Measurements from ENCODE around the gene RAD51B.

GRCh38 chr14:68735856-68736255, 916.3 kb downstream of the RAD51B start:
- no peak for TF ChIP-seq SUZ12 (IDR thresholded peaks at IDR 0.05; ENCODE audit: extremely low read depth, insufficient read depth, insufficient read length)
- TF ChIP-seq ZNF274 (IDR thresholded peaks at IDR 0.05; ENCODE audit: low read depth, low read length), result no peak
- no peak for TF ChIP-seq YY1 (IDR thresholded peaks at IDR 0.05; ENCODE audit: insufficient read depth, insufficient read length)
